ENCODE results near the gene SYTL4. TPM values are rescaled to one million over a fixed set of nuclear protein-coding genes. Genes with fewer than 3 reads are reported as not detected.

The SYTL4 gene
- total and polyA plus RNA-seq, 2 of the 8 experiments (the other 6 are each of a cell fraction or from before 2014, with no cell fraction given) = 0.11 TPM

GRCh38 chrX:100700809-100701208 lies 31.1 kb downstream of the SYTL4 start (continued):
- no peak for TF ChIP-seq ATF2 (IDR thresholded peaks at IDR 0.05; ENCODE audit: low read length)
